Gastrocnemius medialis (tissue), 4 donors: ENCODE measurements around the gene XXYLT1.

ENCODE experiments used
- POLR2A ChIP-seq, 2 donors: fragments of 450-650 bp; IDR thresholded peaks; one replicate each; pipeline ENCODE4 v1.6.1; 2017; ENCODE audit warnings: antibody characterized with exemption in 2 of 2, mild to moderate bottlenecking in 2 of 2, moderate library complexity in 2 of 2
- TF ChIP-seq, protein P1 (sequence below), 5 experiments: fragments of 450-650 bp in 3 of 5; fragments of 200-600 bp in 2 of 5; sonication (generic) in 2 of 5; IDR thresholded peaks in 4 of 5; conservative IDR thresholded peaks in 1 of 5; 1 replicate in 4 of 5; 2 replicates in 1 of 5; pipeline ENCODE4 v1.5.1; 2016 to 2019; ENCODE audit warnings: antibody characterized with exemption in 5 of 5, mild to moderate bottlenecking in 3 of 5, moderate library complexity in 3 of 5

DNA sequence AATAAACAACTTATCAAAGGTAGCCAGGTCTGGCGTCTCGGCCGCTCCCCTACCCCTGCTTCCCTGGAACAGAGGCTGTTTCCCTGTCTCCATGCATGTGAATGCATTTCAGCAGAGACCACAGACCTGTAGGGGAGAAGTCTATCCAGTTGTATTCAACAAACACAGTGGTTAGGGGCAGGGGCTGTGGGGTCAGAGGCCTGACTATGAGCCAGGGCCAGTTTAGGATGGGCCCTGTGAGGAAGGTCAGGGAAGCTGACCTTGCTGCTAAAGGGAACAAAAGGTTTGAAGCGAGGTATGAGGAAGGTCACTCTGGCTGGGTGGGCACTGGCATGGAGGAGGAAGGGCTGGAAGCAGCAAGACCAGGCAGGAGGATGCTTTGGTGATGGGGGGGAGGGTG is 184.6 kb downstream of the XXYLT1 start:
- TF ChIP-seq, protein P1, sequence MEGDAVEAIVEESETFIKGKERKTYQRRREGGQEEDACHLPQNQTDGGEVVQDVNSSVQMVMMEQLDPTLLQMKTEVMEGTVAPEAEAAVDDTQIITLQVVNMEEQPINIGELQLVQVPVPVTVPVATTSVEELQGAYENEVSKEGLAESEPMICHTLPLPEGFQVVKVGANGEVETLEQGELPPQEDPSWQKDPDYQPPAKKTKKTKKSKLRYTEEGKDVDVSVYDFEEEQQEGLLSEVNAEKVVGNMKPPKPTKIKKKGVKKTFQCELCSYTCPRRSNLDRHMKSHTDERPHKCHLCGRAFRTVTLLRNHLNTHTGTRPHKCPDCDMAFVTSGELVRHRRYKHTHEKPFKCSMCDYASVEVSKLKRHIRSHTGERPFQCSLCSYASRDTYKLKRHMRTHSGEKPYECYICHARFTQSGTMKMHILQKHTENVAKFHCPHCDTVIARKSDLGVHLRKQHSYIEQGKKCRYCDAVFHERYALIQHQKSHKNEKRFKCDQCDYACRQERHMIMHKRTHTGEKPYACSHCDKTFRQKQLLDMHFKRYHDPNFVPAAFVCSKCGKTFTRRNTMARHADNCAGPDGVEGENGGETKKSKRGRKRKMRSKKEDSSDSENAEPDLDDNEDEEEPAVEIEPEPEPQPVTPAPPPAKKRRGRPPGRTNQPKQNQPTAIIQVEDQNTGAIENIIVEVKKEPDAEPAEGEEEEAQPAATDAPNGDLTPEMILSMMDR (IDR thresholded peaks at IDR 0.05 in 4 of 5, conservative IDR thresholded peaks at IDR 0.05 in 1 of 5) = no peak
- TF ChIP-seq POLR2A (IDR thresholded peaks at IDR 0.05) = no peak
